Gastrocnemius medialis (tissue), 4 donors: ENCODE measurements around the gene SKI. TPM values are rescaled to one million over a fixed set of nuclear protein-coding genes. Genes with fewer than 3 reads are reported as not detected.

Experiments used
- ATAC-seq, 2 donors: fragments of 150-250 bp; one replicate each; pipeline ENCODE4 v1.9.1; 2016
- DNase-seq, 2 donors: peaks; one replicate each; pipeline ENCODE4 v3.0.0-alpha.2; 2019
- H3K27ac ChIP-seq, 4 donors: fragments of 200-600 bp; sonication (generic); 1 replicate in 1 of 4; 2 replicates in 3 of 4; pipeline ENCODE4 v1.5.1; 2016 to 2018; ENCODE audit warnings: mild to moderate bottlenecking in 2 of 4, moderate library complexity in 1 of 4
- H3K27me3 ChIP-seq, 3 donors: fragments of 200-600 bp; sonication (generic) in 2 of 3; 1 replicate in 1 of 3; 2 replicates in 2 of 3; pipeline versions ENCODE4 v1.5.1 to v1.6.0; 2016 to 2019; ENCODE audit warnings: mild to moderate bottlenecking in 1 of 3, moderate library complexity in 1 of 3
- H3K36me3 ChIP-seq, 2 donors: fragments of 200-600 bp; sonication (generic) in 1 of 2; one replicate each; pipeline ENCODE4 v1.5.1; 2017 to 2018
- H3K4me1 ChIP-seq, 2 donors: fragments of 200-600 bp; sonication (generic) in 1 of 2; one replicate each; pipeline ENCODE4 v1.5.1; 2016 to 2017; ENCODE audit warnings: mild to moderate bottlenecking in 2 of 2
- H3K4me3 ChIP-seq, 4 donors: fragments of 200-600 bp; sonication (generic) in 3 of 4; 1 replicate in 1 of 4; 2 replicates in 3 of 4; pipeline ENCODE4 v1.5.1; 2016 to 2019; ENCODE audit warnings: mild to moderate bottlenecking in 2 of 4
- H3K9me3 ChIP-seq, 3 donors: fragments of 200-600 bp; sonication (generic) in 2 of 3; 1 replicate in 1 of 3; 2 replicates in 2 of 3; pipeline ENCODE4 v1.5.1; 2016 to 2019
- CTCF ChIP-seq, 5 experiments: fragments of 450-650 bp in 3 of 5; fragments of 200-600 bp in 2 of 5; sonication (generic) in 2 of 5; IDR thresholded peaks in 4 of 5; conservative IDR thresholded peaks in 1 of 5; 1 replicate in 4 of 5; 2 replicates in 1 of 5; pipeline ENCODE4 v1.5.1; 2016 to 2019; ENCODE audit warnings: antibody characterized with exemption in 5 of 5, mild to moderate bottlenecking in 3 of 5, moderate library complexity in 3 of 5
- POLR2A ChIP-seq, 2 donors: fragments of 450-650 bp; IDR thresholded peaks; one replicate each; pipeline ENCODE4 v1.6.1; 2017; ENCODE audit warnings: antibody characterized with exemption in 2 of 2, mild to moderate bottlenecking in 2 of 2, moderate library complexity in 2 of 2
- in situ Hi-C, 4 donors: fragments of 200-750 bp; cut with MboI; loops; one replicate each; pipeline versions ENCODE4 v1.15.0 to v1.8.0; 2017; ENCODE audit warnings: low sequenced_read_pairs in 4 of 4
- intact Hi-C: fragments of 100-400 bp; cut with DNase I; formaldehyde crosslinking; loops from one replicate; pipeline ENCODE4 v1.15.1; 2023; ENCODE audit warnings: low total_unique reads
- total RNA-seq, 4 donors: library from RNA; depleted of rRNA; stranded (reverse); fragments of >200 nt; gene quantifications; one replicate each; pipeline versions ENCODE4 v1.1.0 to v1.2.3, GENCODE V29; 2016

Gene SKI
- total RNA-seq, 4 donors from 2014 or later: 7.8 to 32.2 (median 22.4) TPM

DNA sequence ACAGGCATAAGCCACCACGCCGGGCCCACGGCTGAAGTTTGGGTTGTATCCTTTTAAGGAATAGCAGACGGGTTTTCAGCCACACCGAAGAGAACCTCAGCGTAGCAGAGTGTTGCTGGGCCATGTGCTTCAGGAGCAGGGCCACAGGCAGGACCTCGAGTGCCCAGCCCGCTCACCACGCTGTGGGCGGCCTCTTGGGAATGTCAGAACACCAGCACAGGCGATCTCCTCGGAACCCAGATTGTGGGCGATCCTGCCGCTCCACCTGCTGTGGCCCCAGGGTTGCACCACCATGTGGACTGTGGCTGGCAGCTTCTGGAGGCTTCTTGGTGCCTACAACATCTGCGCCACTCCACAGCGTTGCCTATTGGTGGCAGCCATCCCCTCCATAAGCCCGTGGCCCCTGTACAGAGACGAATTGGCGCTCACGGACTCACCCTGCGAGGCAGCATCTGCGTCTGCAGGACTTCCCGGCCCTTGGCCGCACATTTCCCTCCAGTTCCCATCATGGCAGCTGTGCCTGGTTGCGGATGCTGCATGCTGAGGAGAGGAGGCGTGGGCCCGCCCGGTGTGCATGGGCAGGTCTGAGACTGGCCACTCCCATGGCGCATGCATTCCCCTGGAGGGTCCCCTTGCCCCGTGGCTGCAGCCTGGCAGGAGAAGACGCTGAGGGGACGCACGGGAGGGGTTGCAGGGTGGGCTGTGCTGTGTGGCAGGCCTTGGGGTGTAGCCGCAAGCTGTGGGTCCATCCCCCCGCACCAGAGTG lies 69.3 kb downstream of the SKI start:
- TF ChIP-seq CTCF (IDR thresholded peaks at IDR 0.05 in 4 of 5, conservative IDR thresholded peaks at IDR 0.05 in 1 of 5) (no peak), POLR2A (IDR thresholded peaks at IDR 0.05) (no peak)
- ATAC-seq: no peak
- no peak overlapping the region for H3K4me3 ChIP-seq
- peaks cover 29 to 50% of the 10 kb centered on the region in 2 donors for H3K4me1 ChIP-seq
- DNase-seq: no peak
- no peak overlapping the region for H3K27ac ChIP-seq
- in situ Hi-C loops: no loop called here
- intact Hi-C loops: no loop called here
- no peaks in the 10 kb centered on the region for H3K9me3 ChIP-seq
- H3K36me3 ChIP-seq: no peaks in the 10 kb centered on the region
- H3K27me3 ChIP-seq: no peaks in the 10 kb centered on the region

GRCh38 chr1:2298685-2299084 lies 70.6 kb downstream of the SKI start:
- in situ Hi-C loops: no loop called here
- Histone ChIP-seq H3K4me3 (no peak overlapping the region), H3K4me1 (peaks cover 27 to 41% of the 10 kb centered on the region in 2 donors), H3K27me3 (no peaks in the 10 kb centered on the region), H3K9me3 (no peaks in the 10 kb centered on the region), H3K36me3 (peaks cover 0 to 5% of the 10 kb centered on the region in 2 donors), H3K27ac (peak overlapping the region in 1 of 4 donors; percentile 76)
- DNase-seq (no peak), ATAC-seq (no peak)
- intact Hi-C loops: no loop called here
- TF ChIP-seq CTCF (IDR thresholded peaks at IDR 0.05 in 4 of 5, conservative IDR thresholded peaks at IDR 0.05 in 1 of 5) (no peak), POLR2A (IDR thresholded peaks at IDR 0.05) (no peak)

GRCh38 chr1:2299131-2299627 lies 71.1 kb downstream of the SKI start:
- peaks cover 23 to 36% of the 10 kb centered on the region in 2 donors for H3K4me1 ChIP-seq
- DNase-seq (no peak), ATAC-seq (peak in 1 of 2 donors; percentile 52)
- H3K4me3 ChIP-seq: no peak overlapping the region
- H3K9me3 ChIP-seq: no peaks in the 10 kb centered on the region
- intact Hi-C loops (no loop called here), in situ Hi-C loops (no loop called here)
- H3K27me3 ChIP-seq: no peaks in the 10 kb centered on the region
- H3K36me3 ChIP-seq: peaks cover 0 to 10% of the 10 kb centered on the region in 2 donors
- H3K27ac ChIP-seq: peak overlapping the region in 1 of 4 donors; percentile 76
- TF ChIP-seq POLR2A (IDR thresholded peaks at IDR 0.05) (no peak), CTCF (IDR thresholded peaks at IDR 0.05 in 4 of 5, conservative IDR thresholded peaks at IDR 0.05 in 1 of 5) (no peak)

DNA sequence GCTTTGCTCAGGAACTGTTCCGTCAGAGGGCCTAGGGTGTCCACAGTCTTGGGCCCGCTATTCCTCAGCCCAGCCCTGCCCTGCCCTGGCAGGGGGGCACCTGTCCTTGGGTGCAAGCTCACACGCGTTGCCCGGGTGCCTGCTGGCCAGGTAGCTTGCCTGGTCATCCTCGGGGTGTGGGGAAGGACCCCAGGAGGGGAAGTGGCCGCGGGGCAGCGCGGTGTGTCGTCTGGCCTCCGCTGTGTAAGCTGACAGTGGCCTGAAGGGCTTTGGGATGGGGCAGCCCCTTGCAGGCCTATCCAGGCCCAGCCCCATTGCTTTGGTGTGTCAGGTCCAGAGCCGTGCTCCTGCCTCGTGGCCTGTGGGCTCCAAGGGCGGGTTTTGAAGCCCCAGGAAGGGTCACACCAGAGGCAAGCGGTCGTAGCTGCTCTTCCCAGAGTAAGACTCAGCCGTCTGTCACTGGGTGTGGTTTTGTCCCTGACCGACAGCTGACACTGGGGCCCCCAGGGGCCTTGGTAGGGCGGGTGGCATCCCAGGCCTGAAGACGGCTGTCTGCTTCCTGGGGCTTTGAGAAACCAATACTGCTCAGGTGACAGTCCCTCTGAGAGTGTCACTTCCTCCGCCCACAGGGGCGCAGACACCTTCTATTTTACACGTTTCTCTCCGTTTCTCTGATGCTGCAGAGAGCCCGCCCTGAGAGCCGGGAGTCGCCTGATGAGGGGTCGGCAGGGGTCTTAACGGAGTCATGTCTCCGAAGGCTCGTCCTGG lies 72.1 kb downstream of the SKI start:
- peak overlapping the region in 2 of 4 donors; percentile 28 to 32 for H3K4me3 ChIP-seq
- H3K27ac ChIP-seq: peak overlapping the region; percentile 68 to 76 (median 72)
- peaks cover 20 to 30% of the 10 kb centered on the region in 2 donors for H3K4me1 ChIP-seq
- no peak for DNase-seq
- ATAC-seq: no peak
- H3K36me3 ChIP-seq: peaks cover 0 to 19% of the 10 kb centered on the region in 2 donors
- no peak for TF ChIP-seq POLR2A (IDR thresholded peaks at IDR 0.05)
- TF ChIP-seq CTCF (IDR thresholded peaks at IDR 0.05 in 4 of 5, conservative IDR thresholded peaks at IDR 0.05 in 1 of 5): no peak
- no peaks in the 10 kb centered on the region for H3K9me3 ChIP-seq
- in situ Hi-C loops (loop anchor here in 2 of 4 donors (25.0 kb wide), 1 partner anchor 88 kb away; no protein-coding TSS in a partner anchor), intact Hi-C loops (no loop called here)
- H3K27me3 ChIP-seq: no peaks in the 10 kb centered on the region
